Measurements from ENCODE around the gene DSCAM. TPM values are rescaled to one million over a fixed set of nuclear protein-coding genes. Genes with fewer than 3 reads are reported as not detected.

The DSCAM gene
- total RNA-seq, 1 experiment from 2014 or later = not detected

- no peak overlapping the region for H3K27ac ChIP-seq (ENCODE audit: low read depth, low read length)
- H3K9ac ChIP-seq (ENCODE audit: low read length) = no peak overlapping the region
- TF ChIP-seq POLR2A (IDR thresholded peaks at IDR 0.05; ENCODE audit: borderline replicate concordance, extremely low read depth, insufficient read depth, insufficient read length) (no peak), ZNF274 (IDR thresholded peaks at IDR 0.05; ENCODE audit: low read depth, low read length) (no peak), ZFX (IDR thresholded peaks at IDR 0.05) (no peak), RAD21 (IDR thresholded peaks at IDR 0.05; ENCODE audit: low read depth) (no peak), FOSL1 (IDR thresholded peaks at IDR 0.05; ENCODE audit: low read depth) (no peak), ATF3 (IDR thresholded peaks at IDR 0.05) (no peak), ZBTB33 (IDR thresholded peaks at IDR 0.05; ENCODE audit: extremely low read depth, insufficient replicate concordance, low read length) (no peak), YY1 (IDR thresholded peaks at IDR 0.05; ENCODE audit: extremely low read depth, insufficient replicate concordance, low read depth, low read length) (no peak), EGR1 (IDR thresholded peaks at IDR 0.05; ENCODE audit: low read depth) (no peak), CBX3 (IDR thresholded peaks at IDR 0.05; ENCODE audit: low read depth) (no peak), CTCF (IDR thresholded peaks at IDR 0.05 in 2 of 3, conservative IDR thresholded peaks at IDR 0.05 in 1 of 3; ENCODE audit: borderline replicate concordance in 1 of 3, insufficient read depth in 1 of 3, low read depth in 2 of 3, low read length in 2 of 3) (no peak), SRF (IDR thresholded peaks at IDR 0.05; ENCODE audit: low read depth) (no peak), SP1 (IDR thresholded peaks at IDR 0.05; ENCODE audit: low read depth) (no peak), SIN3A (IDR thresholded peaks at IDR 0.05; ENCODE audit: low read depth) (no peak)
- no peaks in the 10 kb centered on the region for H3K9me2 ChIP-seq (ENCODE audit: insufficient read depth)
- intact Hi-C loops (cut with micrococcal nuclease) = no loop called here
- ATAC-seq = no peak
- POLR2A ChIA-PET = no interaction called here
- CTCF ChIA-PET = no interaction called here
- no peaks in the 10 kb centered on the region for H3K4me1 ChIP-seq (ENCODE audit: control insufficient read depth in 1 of 2, insufficient read depth in 2 of 2, low read length in 2 of 2)
- H3K27me3 ChIP-seq (ENCODE audit: insufficient read depth, low read length) = no peaks in the 10 kb centered on the region
- H3K4me2 ChIP-seq (ENCODE audit: low read length) = no peak overlapping the region
- DNase-seq (ENCODE audit: low read depth, low spot score) = no peak
- no peaks in the 10 kb centered on the region for H4K20me1 ChIP-seq (ENCODE audit: insufficient read depth)
- H3K9me3 ChIP-seq (ENCODE audit: control insufficient read depth in 1 of 2, insufficient read depth in 1 of 2, low read depth in 1 of 2, low read length in 2 of 2) = peaks cover 9 to 37% of the 10 kb centered on the region in 2 experiments; a peak in 2 of 4 replicates
- no peak overlapping the region for H2AFZ ChIP-seq (ENCODE audit: low read depth, low read length, poor library complexity, severe bottlenecking)
- no peaks in the 10 kb centered on the region for H3K36me3 ChIP-seq (ENCODE audit: control insufficient read depth in 1 of 2, insufficient read depth in 2 of 2, low read length in 2 of 2)
- no peaks in the 10 kb centered on the region for H3K79me2 ChIP-seq (ENCODE audit: insufficient read depth, low read length)
- RAD21 ChIA-PET (ENCODE audit: low non-redundant PET in 1 of 2, low total read pairs in 2 of 2, uncharacterized antibody in 2 of 2, unreplicated experiment in 2 of 2) = no interaction called here
- BruUV-seq (replicated peaks) = no TSS peak
- no peak overlapping the region for H3K4me3 ChIP-seq (replicated peaks in 1 of 2; ENCODE audit: low read depth in 1 of 2, low read length in 2 of 2)
These were observed 16.1 kb downstream of the DSCAM start for GRCh38 chr21:40830836-40831235.

Data from HCT116 (cell line).